CD4-positive, alpha-beta T cell treated with Interleukin-10 for 1 hour (primary cell): Measurements from ENCODE around the gene CFP.
A peak's percentile ranks its signal among the peaks of the same experiment; 100 is the strongest.

ENCODE experiments used
- DNase-seq: peaks from one replicate; pipeline ENCODE4 v3.0.0-alpha.2; 2020

CFP gene

DNA sequence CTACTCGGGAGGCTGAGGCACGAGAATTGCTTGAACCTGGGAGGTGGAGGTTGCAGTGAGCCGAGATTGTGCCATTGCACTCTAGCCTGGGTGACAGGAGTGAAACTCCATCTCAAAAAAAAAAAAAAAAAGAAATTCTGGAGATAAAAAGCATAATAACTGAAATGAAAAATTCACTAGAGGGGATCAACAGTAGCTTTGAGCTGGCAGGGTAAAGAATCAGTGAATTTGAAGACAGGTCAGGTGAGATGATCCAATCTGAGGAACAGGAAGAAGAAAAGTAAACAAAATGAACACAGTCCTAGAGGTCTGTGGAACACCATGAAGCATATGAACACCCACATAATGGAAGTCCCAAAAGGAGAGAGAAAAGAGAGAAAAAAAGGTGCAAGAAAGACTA is 32.5 kb downstream of the CFP start:
- no peak for DNase-seq

DNA sequence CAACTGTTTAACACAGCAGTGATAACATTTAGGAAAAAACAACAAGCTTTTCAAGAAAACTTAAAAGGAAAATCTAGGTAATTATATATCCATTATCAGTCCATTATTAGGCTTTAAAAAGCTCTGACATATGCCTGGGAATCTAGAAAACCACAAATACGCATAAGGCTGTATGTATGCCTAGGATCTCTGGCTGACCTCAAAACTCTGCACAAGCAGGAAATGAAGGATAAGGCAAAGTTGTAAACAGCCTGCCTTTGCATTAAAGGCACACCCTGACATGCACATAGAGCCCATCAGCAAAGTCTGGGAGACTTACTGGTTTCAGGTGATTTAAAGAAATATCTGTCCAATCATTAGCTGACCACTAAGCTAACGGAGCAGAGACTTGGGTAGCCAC is 33.5 kb downstream of the CFP start:
- DNase-seq: no peak

DNA sequence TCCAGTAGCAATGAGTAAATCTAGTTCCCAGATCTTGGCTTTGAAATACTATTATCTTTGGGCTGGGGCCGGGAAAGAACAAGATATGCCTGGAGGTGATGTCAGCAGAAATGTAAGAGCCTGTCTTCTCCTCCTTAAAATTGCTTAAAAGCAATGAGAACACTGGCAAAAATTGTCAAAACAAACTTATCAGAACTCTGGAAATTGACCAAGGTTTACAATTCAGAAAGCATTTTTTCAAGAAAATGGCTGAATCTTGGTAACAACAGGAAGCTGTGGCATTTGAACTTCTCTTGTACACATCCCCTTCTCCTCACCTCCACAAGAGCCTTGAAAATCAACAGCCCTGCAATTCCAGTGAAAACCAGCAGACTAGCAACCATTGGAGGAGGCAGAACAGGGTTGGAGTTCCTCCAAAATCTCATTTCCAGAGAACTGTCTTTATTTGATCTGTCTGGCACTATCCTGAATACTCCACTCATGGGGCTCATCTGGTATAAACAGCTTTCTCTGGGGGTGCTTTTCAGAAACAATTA is 33.9 kb downstream of the CFP start:
- DNase-seq: no peak

DNA sequence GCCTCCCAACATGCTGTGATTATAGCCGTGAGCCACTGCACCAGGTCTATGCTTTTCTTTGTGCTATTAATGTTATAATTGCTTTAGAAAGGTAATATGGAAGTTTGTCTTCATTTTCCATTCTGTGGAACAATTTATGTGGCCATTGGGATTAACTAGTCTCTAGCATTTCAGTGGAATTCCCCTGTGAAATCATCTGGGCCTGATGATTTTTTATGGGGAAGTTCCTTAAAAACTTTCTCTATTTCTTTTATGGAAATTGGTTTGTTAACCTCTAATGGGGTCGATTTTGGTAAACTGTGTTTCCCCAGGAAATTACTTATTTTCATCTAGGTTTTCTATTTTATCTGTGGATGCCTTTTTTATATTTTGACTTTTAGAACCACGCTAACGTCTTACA is 36.2 kb downstream of the CFP start:
- DNase-seq: no peak

DNA sequence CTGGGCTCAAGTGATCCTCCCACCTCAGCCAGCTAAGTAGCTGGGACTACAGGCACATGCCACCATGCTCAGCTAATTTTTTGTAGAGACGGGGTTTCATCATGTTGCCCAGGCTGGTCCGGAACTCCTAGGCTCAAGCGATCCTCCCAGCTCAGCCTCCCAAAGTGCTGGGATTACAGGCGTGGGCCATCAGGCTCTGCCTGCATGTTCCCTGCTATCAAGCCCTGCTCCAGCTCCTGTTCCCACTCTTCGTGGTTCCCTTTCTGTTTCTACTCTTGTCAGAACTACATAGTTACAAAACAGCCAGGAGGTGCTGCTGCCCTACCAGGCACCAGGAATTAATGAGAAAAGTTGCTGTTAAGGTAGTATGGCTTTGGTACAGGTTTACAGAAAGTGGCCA is 38.7 kb downstream of the CFP start:
- DNase-seq: no peak

DNA sequence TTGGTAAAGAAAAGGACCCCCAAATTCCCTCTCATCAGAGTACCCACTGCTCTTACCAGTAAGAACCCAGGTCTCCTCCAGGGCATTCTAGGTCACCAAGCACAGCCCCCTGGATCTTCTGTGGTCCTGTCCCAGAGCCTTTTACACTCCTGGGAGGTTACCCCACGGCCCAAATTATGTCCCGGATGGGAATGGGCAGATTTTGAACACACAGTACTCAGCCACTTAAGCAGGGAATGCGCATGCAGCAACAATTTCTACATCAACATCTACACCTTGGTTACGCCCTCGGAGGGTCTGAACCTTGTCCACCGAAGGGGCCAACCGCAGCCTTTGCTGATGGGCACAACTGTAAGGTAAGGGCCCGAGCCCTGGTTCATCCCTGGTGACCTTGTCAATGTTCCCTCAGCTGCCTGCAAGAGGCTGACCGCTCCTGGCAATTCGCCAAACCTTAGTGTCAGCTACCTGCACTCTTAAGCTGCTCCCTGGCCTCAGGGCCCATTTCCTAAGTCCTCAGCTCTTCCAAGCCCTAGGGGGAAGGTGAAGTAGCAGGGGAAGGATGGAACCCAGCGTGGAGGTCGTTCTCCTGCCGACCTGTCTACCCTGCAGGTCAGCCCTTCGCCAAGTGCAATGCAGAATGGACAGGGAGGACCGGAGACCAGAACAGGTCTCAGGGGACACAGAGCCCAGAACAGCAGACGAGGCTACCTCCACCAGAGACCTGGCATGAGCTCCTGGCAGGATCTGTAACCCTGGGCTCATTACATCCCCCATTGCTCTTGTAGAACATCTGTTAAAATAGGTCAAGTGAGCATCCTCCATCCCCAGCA is 41.6 kb downstream of the CFP start:
- DNase-seq: no peak

DNA sequence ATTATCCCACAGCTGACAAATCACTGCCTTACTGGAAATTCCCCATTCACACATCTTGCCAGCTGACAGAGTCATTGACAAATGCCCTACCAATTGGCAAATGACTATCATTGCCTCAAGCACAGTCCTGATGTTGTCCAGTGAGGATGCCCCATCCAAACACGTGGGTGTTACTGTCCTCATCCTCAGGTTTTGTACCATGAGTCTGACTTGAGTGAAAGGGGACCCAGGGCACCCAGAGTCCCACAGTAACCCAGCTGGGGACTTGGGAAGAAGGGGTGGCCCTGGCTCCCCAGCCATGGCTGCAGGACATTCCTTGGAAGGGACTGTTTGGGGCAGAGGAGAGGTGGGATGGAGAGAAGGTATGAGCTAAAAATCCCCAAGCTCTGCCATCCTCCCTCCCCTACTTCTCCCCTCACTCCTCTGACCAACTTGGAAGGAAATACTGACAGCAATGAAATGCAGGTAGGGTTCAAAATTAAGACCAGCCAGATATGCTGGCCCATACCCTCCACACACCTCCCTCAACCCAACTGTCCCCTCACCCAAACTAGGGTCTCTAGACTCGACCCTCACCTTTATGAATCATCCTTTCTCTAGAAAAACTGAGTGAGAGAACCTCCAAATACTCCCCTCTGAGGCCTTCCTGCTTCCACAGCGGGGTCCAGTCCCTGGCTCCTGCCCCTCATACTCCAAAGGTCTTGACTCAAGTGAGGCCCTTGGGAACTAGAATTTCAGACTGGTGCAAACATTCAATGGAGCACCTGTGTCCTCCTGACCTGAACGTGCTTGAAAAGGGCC is 42.4 kb downstream of the CFP start:
- no peak for DNase-seq

DNA sequence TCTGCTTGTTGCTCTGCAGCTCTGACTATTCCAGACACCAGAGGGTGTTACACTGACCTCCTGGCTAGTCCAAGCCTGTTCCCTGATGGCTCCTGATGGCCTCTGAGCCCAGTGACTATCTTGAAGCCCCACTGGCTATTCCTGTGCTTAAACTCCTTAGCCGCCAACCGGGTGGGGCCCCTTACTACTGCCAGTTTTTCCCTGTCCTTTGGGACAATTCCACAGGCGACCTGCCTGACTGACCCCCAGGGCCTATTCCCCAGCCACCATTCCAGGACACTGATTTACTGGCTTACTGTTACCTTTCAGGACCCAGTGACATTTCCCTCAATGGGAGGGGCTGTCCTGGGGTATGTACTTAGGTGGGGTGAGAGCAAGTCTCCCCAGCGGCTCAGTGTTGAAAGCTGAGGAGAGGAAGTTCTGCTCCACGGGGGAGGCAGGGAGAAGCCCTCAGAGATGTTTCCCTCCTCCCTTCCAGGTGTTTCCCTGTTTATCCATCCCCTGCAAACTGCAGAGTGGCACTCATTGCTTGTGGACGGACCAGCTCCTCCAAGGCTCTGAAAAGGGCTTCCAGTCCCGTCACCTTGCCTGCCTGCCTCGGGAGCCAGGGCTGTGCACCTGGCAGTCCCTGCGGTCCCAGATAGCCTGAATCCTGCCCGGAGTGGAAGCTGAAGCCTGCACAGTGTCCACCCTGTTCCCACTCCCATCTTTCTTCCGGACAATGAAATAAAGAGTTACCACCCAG is 43.5 kb downstream of the CFP start:
- no peak for DNase-seq

DNA sequence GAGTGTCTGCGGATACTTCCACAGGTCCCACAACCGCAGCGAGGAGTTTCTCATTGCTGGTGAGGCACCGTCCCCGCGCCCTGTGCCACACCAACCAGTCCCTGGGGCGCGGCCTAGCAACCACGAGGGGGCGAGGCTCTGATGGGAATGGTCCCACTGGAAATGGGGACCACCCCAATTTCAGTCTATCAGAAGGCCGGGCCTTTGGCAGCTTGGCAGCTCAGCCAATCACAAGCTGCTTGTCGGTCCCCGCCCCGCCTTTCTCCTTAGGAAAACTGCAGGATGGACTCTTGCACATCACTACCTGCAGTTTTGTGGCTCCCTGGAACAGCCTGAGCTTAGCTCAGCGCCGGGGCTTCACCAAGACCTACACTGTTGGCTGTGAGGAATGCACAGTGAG is 44.5 kb downstream of the CFP start:
- no peak for DNase-seq

DNA sequence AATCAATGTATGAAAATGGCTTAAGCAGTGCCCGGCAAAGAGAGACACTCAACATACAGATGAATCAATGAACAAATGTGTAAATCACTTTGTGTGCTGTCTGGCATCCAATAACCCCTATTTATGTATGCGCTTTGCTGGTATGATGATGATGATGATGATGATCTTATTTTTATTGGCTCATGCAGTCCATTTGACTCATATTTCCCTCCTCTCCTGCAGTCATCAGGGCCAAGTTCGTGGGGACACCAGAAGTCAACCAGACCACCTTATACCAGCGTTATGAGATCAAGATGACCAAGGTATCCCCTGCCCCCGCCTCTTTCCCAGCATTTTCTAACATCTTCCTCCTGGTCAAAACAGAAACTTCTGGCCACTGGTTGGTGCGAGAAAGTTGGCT is 45.0 kb downstream of the CFP start:
- DNase-seq: no peak

DNA sequence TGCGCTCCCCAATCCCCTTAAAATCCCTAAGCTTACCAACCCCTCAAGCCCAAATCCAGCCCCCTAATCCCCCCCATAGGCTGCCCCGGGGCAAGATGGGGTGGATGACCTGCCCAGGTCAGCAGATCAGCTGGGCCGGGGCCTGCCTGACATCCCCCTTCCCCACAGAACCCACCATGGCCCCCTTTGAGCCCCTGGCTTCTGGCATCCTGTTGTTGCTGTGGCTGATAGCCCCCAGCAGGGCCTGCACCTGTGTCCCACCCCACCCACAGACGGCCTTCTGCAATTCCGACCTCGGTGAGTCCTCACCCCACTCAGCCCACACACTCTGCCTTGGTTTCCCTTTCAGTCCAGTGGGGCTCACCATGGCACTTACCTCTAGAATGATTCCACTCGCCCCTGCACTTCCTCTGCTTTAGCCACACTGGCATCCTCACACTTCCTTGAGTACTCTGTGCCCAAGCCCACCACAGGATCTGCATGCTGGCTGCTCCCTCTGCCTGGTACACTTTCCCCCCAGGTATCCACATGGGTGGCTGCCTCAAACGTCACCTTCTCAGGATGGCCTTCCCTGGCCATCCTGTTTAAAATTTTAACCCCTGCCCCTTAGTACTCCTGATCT is 46.4 kb downstream of the CFP start:
- DNase-seq: no peak

DNA sequence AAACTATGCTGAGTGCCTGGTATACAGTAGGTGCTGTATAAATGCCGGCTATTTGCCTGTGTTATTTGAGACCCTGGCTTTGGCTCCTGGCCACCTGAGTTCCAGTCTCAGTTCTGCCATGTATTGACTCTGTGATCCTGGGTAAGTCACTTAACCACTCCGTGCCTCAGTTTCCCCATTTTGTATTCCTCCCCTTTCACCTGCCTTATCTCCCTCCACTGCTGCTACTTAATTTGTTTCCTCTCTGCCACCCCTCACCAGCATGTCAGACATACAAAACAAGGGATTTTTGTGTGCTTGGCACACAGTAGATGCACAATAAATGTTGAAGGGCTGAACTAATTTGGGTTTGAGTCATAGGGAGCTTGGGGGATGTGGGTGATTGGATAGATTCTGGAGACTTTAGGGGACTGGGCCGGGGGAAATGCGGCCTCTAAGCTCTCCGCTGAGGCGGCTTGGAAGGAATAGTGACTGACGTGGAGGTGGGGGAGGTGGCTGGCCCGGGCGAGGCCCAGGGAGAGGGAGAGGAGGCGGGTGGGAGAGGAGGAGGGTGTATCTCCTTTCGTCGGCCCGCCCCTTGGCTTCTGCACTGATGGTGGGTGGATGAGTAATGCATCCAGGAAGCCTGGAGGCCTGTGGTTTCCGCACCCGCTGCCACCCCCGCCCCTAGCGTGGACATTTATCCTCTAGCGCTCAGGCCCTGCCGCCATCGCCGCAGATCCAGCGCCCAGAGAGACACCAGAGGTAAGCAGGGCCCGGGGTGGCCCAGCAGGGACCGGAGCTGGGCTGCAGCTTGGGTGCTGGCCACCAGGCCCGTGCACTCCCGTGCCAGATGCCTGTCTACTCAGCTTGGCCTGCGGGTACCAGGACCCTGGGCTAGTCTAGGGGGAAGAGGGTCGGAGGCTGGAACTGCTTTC is 47.7 kb downstream of the CFP start, which contains the start of gene TIMP1:
Gene TIMP1, plus strand, starts transcription at position 706 of the 917 bp plus-strand sequence. CDS start 980 bp downstream, outside the sequence.
- peak; percentile 83 for DNase-seq

DNA sequence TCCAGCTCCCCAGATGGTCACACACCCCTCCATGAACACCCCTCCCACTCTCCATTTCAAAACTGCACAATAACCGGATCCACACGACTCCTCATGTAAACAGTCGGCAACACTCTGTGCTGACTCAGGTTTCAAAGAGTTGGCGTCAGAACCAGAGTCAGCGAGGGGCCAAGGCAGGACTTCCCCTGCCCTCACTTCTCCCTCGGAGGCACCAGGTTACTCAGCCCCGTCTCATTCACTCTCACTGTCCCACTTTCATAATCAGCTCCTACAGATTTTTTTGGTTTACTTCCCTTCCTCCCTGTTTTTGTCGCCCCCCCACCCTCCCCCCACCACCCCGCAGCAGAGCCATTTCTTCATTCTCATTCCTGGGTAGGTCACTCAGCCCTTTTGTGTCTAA is 50.2 kb downstream of the CFP start:
- DNase-seq: peak; percentile 23

DNA sequence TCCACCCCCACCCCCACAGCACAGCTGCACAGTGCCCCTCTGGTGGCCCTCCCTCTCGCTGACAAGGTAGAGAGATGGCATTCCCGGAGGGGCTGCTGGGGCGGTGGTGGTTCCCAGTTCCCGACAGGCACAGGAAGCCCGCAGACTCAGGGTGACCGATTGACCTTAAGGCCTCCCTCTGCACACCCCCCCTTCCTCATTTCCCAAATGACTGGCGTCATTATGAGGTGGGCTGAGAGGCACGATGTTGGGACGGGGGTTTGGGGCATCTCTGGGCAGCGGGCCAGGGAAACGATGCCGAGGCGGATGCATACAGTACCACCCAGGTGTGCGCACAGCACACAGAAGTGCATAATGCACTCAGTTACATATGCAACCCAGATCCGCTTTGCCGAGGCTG is 51.0 kb downstream of the CFP start:
- no peak for DNase-seq

DNA sequence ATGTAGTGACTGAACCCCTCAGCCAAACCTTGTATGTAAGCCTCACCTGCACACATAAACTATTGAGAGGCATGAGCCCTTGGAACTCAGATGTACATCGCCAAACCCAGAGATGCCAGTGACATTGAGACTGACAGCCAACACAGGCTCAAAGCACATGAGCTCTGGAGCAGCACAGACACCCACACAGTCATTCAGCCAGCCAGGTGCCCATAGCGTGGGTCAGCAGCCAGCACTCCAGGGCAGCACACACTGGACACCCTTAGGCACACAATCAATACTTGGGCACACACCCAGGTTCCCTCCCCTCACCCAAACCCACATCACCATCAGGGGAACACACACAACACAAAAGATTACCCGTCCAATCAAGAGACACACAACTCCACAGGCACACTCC is 51.8 kb downstream of the CFP start:
- no peak for DNase-seq

DNA sequence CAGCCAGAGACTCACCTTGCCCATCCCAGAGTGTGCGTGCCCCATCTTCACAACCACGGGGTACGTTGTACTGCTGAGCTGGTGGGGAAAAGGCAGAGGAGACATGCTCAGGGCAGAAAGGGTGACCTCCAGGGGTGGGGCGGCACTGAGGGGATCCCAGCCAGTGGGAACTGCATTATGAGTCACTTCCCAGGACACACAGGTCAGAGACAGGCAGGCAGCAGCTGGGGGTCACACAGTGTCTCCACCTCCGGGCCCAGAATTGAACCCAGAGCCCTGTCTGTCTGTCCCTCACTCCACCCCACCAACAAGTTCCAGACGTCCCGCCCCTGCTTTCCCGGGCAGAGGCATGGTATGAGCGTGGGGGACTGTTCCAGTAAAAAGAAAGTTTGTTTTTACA is 52.3 kb downstream of the CFP start:
- no peak for DNase-seq

DNA sequence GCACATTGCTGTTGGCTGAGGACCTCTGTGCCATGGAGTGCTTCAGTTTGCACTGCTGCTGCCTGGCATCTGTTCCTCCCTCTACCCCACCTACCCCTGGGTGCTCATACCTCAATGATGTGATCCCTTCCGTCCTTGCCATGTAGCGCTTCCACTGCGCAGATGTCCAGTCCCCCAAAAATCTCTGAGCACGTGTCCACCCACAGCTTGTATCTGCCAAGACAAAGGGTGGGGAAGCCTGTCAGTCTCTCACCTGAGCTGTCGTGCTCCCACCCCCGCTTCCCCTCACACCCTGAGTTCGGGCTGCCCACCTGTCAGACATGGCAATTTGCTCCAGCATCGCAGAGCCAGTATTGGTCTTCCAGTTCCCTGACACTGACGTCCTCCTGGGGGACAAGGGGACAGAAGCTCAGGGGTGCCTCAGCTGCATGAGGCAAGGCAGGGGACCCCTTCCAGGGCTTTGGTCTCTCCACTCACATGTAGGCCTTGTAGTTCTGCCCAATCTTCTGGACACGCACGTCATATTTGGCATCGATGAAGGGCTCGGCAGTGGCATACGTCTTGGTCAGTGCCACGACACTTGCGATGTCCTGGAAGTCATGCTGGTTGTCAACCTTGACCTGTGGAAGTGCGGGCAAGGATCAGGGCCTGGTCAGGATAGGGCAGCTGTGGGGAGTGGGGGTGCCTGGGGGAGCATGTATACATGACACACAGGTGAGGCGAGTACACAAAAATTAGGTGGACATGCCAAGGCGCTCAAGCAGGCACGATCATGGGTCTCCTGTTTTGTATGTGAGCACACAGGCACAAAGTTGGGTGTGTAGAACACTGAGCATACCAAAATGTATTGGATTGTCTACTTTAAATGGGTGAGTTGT is 53.5 kb downstream of the CFP start:
- DNase-seq: no peak

DNA sequence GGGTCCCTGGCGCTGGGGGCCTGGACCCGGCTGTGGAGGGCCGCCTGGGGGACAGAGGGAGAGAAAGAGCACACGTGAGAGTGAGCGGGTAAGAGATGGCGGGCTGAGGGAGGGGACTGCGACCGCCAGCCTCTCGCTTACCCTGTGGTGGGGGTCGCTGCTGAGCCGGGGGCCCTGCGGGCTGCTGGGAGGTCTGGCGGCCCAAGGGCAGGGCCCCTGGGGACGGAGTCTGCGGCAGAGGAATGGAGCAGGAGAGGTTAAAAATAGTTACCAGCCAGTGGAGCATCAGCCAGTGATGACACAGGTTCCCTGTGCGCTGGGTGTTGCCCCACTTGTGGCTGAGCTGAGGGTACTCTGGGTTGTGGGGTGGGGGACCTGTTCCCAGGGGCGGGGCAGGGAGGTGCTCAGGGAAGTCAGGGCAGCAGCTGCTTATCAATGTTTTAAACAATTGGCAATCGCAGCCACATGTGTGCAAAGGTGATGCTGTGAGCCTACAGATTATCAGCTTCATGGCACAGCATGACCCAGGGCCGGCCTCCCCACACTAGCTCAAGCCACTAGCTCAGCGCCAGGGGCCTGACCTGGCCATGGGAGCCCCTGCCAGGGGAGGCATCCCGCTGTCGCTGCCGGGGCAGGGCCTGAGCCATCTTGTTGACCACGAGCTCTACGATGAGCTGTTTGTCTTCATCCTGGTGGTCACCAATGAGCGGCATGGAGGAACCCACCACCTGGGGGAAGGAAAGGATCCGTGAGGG is 55.0 kb downstream of the CFP start:
- DNase-seq: no peak

DNA sequence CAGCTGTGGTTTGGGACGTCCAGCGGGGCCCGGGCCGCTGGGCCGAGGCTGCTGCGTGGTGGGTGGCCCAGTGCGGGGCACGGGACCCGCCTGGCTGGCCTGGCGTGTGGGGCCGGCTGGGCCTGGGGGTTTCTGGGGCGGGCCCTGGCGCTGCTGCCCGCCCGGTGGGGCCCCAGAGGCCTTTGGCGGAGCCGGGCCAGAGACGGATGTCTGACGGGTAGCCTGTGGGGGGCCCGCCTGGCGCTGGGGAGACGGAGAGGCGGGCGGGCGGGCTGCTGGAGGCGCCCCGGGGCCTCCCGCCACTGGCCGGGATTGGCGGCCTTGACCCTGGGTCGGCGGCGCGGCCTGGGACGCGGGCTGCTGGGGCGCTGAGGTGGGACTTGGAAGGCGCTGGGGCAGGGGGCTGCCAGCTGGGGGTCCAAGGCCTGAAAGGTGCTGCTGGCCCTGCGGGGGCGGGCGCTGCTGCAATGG is 55.6 kb downstream of the CFP start:
- no peak for DNase-seq
